OCI-LY1 (cell line): ENCODE data around the gene CRYBB3.

Source experiments
- CTCF ChIP-seq: fragments of 200-600 bp; sonication (generic), shearing (Covaris generic); IDR thresholded peaks from 2 replicates; pipeline ENCODE4 v1.5.1; 2017; ENCODE audit warnings: mild to moderate bottlenecking, antibody characterized with exemption, low read length, moderate library complexity, mixed read lengths
- EZH2 ChIP-seq: fragments of 200-600 bp; sonication (generic), shearing (Covaris generic); IDR thresholded peaks from 2 replicates; pipeline ENCODE4 v1.8.0; 2017; ENCODE audit warnings: borderline replicate concordance, mixed run types, mild to moderate bottlenecking, antibody characterized with exemption, low read length, moderate library complexity, mixed read lengths

DNA sequence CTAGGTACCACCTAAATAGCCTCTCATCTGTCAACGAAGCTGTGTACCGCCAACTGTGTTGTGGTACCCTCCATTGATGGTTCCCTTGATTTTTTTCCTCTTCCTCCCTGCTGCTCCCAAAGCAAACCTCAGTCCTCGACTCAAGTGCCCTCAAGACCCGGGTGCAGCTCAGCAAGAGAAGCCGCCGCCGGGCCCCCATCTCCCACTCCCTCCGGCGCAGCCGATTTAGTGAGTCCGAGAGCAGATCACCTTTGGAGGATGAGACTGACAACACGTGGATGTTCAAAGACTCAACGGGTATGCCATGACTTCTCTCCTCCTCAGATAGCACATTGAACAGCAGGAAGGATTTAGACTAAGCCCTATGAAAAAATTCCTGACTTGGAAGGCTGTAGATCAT, 22.4 kb upstream of the CRYBB3 start:
- TF ChIP-seq CTCF (no peak), EZH2 (no peak)
